HepG2 (cell line): ENCODE data around the gene JAZF1. TPM values are rescaled to one million over a fixed set of nuclear protein-coding genes. Genes with fewer than 3 reads are reported as not detected.

Experiments
- ATAC-seq: fragments of 200-7000 bp; cut with Tn5 transposase; 3 replicates; pipeline ENCODE4 v1.9.1; 2020; ENCODE audit warnings: mild to moderate bottlenecking, moderate library complexity
- BruUV-seq: library from RNA; stranded (reverse); fragments of 400-500 nt; replicated peaks from 2 replicates; lab custom pipeline; 2021; lab: Mats Ljungman, UMichigan
- CTCF ChIA-PET: fragments of 300-600 bp; formaldehyde crosslinking; extraction: SDS; loops from one replicate; lab custom pipeline; 2021; ENCODE audit warnings: low total read pairs, inconsistent platforms, low intra/inter-chr PET ratio; lab: Yijun Ruan, JAX
- POLR2A ChIA-PET: fragments of 350-600 bp; sonication (Branson Sonifier 250); formaldehyde crosslinking; loops from one replicate; lab custom pipeline; 2020; ENCODE audit warnings: antibody characterized with exemption, inconsistent platforms; lab: Yijun Ruan, JAX
- DNase-seq: peaks from one replicate; pipeline ENCODE4 v3.0.0-alpha.2; 2015; ENCODE audit warnings: low spot score
- FAIRE-seq: peaks from 3 replicates; lab custom pipeline; 2011; peaks lifted over from hg19 to GRCh38; lab: Jason Lieb, UNC
- H2AFZ ChIP-seq: one replicate; pipeline ENCODE4 v1.6.1; 2011; ENCODE audit warnings: low read length, inconsistent platforms
- H3K27ac ChIP-seq: fragments of 300-600 bp; 3 replicates; pipeline ENCODE4 v1.8.0; 2011; ENCODE audit warnings: mixed run types, mild to moderate bottlenecking, mixed read lengths, low read length, inconsistent platforms; ENCODE audit not compliant: insufficient read depth; ENCODE audit errors: extremely low read length
- H3K27me3 ChIP-seq, 2 experiments: fragments of 200-600 bp in 1 of 2; 2 replicates in 1 of 2; 3 replicates in 1 of 2; pipeline versions ENCODE4 v1.6.0 to v1.8.0; 2011; ENCODE audit warnings: low read length in 2 of 2, mild to moderate bottlenecking in 2 of 2, moderate library complexity in 2 of 2, inconsistent platforms in 1 of 2; ENCODE audit not compliant: insufficient read depth in 2 of 2, control insufficient read depth in 1 of 2
- H3K36me3 ChIP-seq, 2 experiments: fragments of 200-600 bp in 1 of 2; replicated peaks in 1 of 2; 2 replicates in 1 of 2; 3 replicates in 1 of 2; pipeline versions ENCODE4 v1.5.1 to v1.8.0; 2011; ENCODE audit warnings: low read length in 2 of 2, inconsistent platforms in 1 of 2; ENCODE audit not compliant: insufficient read depth in 2 of 2, control insufficient read depth in 1 of 2
- H3K4me1 ChIP-seq: 2 replicates; pipeline ENCODE4 v1.5.1; 2012; ENCODE audit warnings: low read length, inconsistent platforms; ENCODE audit not compliant: insufficient read depth
- H3K4me2 ChIP-seq: 2 replicates; pipeline ENCODE4 v1.6.0; 2011; ENCODE audit warnings: low read depth, low read length, inconsistent platforms
- H3K4me3 ChIP-seq, 3 experiments: fragments of 200-600 bp in 1 of 3; sonication (generic), shearing (Covaris generic) in 1 of 3; replicated peaks in 1 of 3; 2 replicates each; pipeline ENCODE4 v1.5.1; 2011 to 2016; ENCODE audit warnings: low read length in 3 of 3, inconsistent platforms in 2 of 3, low read depth in 2 of 3, mild to moderate bottlenecking in 2 of 3, control low read depth in 1 of 3, mixed read lengths in 1 of 3; ENCODE audit not compliant: insufficient read depth in 1 of 3
- H3K79me2 ChIP-seq: one replicate; pipeline ENCODE4 v1.6.1; 2011; ENCODE audit warnings: low read length, inconsistent platforms; ENCODE audit not compliant: insufficient read depth
- H3K9ac ChIP-seq: 2 replicates; pipeline ENCODE4 v1.6.0; 2011; ENCODE audit warnings: mild to moderate bottlenecking, low read depth, low read length, inconsistent platforms; ENCODE audit not compliant: insufficient read depth
- H3K9me3 ChIP-seq: 2 replicates; pipeline ENCODE4 v1.5.1; 2012; ENCODE audit warnings: mild to moderate bottlenecking, low read length
- H4K20me1 ChIP-seq: 2 replicates; pipeline ENCODE4 v1.6.0; 2011; ENCODE audit warnings: inconsistent platforms, mild to moderate bottlenecking, low read length, moderate library complexity; ENCODE audit not compliant: insufficient read depth
- GTF3A ChIP-seq: sonication (generic); formaldehyde crosslinking; conservative IDR thresholded peaks from 2 replicates; pipeline ENCODE4 v1.4.0; 2020; ENCODE audit warnings: mild to moderate bottlenecking, missing genetic modification reagents
- KLF15 ChIP-seq: sonication (generic); formaldehyde crosslinking; IDR thresholded peaks from 2 replicates; pipeline ENCODE4 v1.8.1; 2023; ENCODE audit warnings: borderline replicate concordance, mild to moderate bottlenecking, inconsistent platforms, missing genetic modification reagents, mixed read lengths
- NR2F2 ChIP-seq: IDR thresholded peaks from 2 replicates; pipeline ENCODE4 v1.6.1; 2012; ENCODE audit warnings: low read depth, inconsistent platforms, borderline replicate concordance
- SMARCC2 ChIP-seq: fragments of 450-650 bp; IDR thresholded peaks from 2 replicates; pipeline ENCODE4 v1.6.1; 2017; ENCODE audit warnings: antibody characterized with exemption, mild to moderate bottlenecking
- ZMYM4 ChIP-seq: sonication (generic); formaldehyde crosslinking; IDR thresholded peaks from 2 replicates; pipeline ENCODE4 v1.8.1; 2023; ENCODE audit warnings: mild to moderate bottlenecking, missing genetic modification reagents
- ZNF160 ChIP-seq: sonication (generic); formaldehyde crosslinking; IDR thresholded peaks from 2 replicates; pipeline ENCODE4 v1.8.0; 2022; ENCODE audit warnings: mild to moderate bottlenecking, inconsistent platforms, missing genetic modification reagents
- ZNF225 ChIP-seq: sonication (generic); formaldehyde crosslinking; IDR thresholded peaks from 2 replicates; pipeline ENCODE4 v1.4.0; 2020; ENCODE audit warnings: mild to moderate bottlenecking, missing genetic modification reagents
- ZNF484 ChIP-seq: sonication (generic); formaldehyde crosslinking; IDR thresholded peaks from 2 replicates; pipeline ENCODE4 v1.5.1; 2020; ENCODE audit warnings: mild to moderate bottlenecking, low read depth, missing genetic modification reagents, borderline replicate concordance
- ZNF570 ChIP-seq: sonication (generic); formaldehyde crosslinking; IDR thresholded peaks from 2 replicates; pipeline ENCODE4 v1.4.0; 2020; ENCODE audit warnings: mild to moderate bottlenecking, missing genetic modification reagents, borderline replicate concordance
- ZNF720 ChIP-seq: sonication (generic); formaldehyde crosslinking; IDR thresholded peaks from 2 replicates; pipeline ENCODE4 v1.4.0; 2020; ENCODE audit warnings: missing genetic modification reagents
- WGBS: methylation state at CpG from one replicate; pipeline ENCODE4 v1.1.6; 2017; ENCODE audit warnings: low lambda C conversion rate; 5-methylcytosine and 5-hydroxymethylcytosine counted together
- in situ Hi-C: cut with HindIII; loops from 2 replicates; pipeline ENCODE4 v1.10.0; 2017; ENCODE audit warnings: low pct_unique_long_range_greater_than_20kb; ENCODE audit not compliant: extremely low pct_ligation_motif_present
- intact Hi-C: fragments of 100-400 bp; cut with micrococcal nuclease; formaldehyde crosslinking; loops from one replicate; pipeline ENCODE4 v1.10.0; 2022; ENCODE audit not compliant: unreplicated experiment
- polyA plus RNA-seq, 8 experiments: library from polyadenylated mRNA; depleted of rRNA in 3 of 8; stranded (reverse) in 7 of 8; unstranded in 1 of 8; fragments of >200 nt; fragmentation: Illumina TruSeq in 4 of 8; extraction: Trizol in 4 of 8; gene quantifications; 2 replicates each; pipeline versions ENCODE4 v1.2.1 to v1.2.3, GENCODE V29; 2011 to 2016; ENCODE audit warnings: low read depth in 4 of 8, missing spikeins in 1 of 8, mixed read lengths in 1 of 8; ENCODE audit not compliant: insufficient read depth in 1 of 8
- total RNA-seq, 5 experiments: library from RNA; depleted of rRNA; stranded (reverse); fragments of >200 nt; fragmentation: Illumina TruSeq; extraction: Trizol; gene quantifications; 2 replicates each; pipeline ENCODE4 v1.2.3, GENCODE V29; 2016; ENCODE audit warnings: low read depth in 1 of 5
- TF ChIP-seq, protein P1 (sequence below): sonication (generic); formaldehyde crosslinking; IDR thresholded peaks from 2 replicates; pipeline ENCODE4 v1.4.0; 2020; ENCODE audit warnings: missing genetic modification reagents
- TF ChIP-seq, protein P2 (sequence below): sonication (generic); formaldehyde crosslinking; conservative IDR thresholded peaks from 2 replicates; pipeline ENCODE4 v1.4.0; 2020; ENCODE audit warnings: missing genetic modification reagents
- TF ChIP-seq, protein P3 (sequence below): IDR thresholded peaks from 2 replicates; pipeline ENCODE4 v1.6.1; 2016; ENCODE audit warnings: missing compliant biosample characterization, missing genetic modification reagents, borderline replicate concordance
- TF ChIP-seq, protein P4 (sequence below): fragments of 450-650 bp; IDR thresholded peaks from 2 replicates; pipeline ENCODE4 v1.6.1; 2017; ENCODE audit warnings: mild to moderate bottlenecking
- TF ChIP-seq, protein P5 (sequence below): sonication (generic); formaldehyde crosslinking; IDR thresholded peaks from 2 replicates; pipeline ENCODE4 v1.8.1; 2023; ENCODE audit warnings: missing genetic modification reagents, mild to moderate bottlenecking, borderline replicate concordance

Gene JAZF1
- total and polyA plus RNA-seq, 2 of the 13 experiments (the other 11 are each of a cell fraction or from before 2014, with no cell fraction given), result not detected

DNA sequence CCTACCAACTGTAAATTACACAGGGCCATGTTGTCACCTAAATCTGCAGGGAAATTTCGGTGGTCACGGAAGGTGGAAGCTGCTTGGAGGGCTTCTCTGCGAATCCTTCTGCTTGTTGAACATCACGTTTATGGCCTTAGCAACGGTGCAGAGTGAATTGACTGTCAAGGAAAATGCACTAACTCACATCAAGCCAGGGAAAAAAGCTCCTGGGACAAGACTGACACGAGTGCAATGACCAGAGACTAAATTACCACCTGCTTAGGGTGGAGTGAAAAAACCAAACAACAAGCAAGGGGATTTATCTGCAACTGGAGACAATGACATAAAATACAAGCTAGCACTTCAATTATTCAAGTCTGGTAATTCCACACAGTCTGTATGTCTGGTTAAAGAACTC is 211.2 kb downstream of the JAZF1 start:
- no peaks in the 10 kb centered on the region for H4K20me1 ChIP-seq
- no peak for TF ChIP-seq ZMYM4
- TF ChIP-seq ZNF484 (CRISPR knock-in tag), result no peak
- no peak for TF ChIP-seq SMARCC2
- TF ChIP-seq ZNF570 (CRISPR knock-in tag), result no peak
- TF ChIP-seq, protein P1, sequence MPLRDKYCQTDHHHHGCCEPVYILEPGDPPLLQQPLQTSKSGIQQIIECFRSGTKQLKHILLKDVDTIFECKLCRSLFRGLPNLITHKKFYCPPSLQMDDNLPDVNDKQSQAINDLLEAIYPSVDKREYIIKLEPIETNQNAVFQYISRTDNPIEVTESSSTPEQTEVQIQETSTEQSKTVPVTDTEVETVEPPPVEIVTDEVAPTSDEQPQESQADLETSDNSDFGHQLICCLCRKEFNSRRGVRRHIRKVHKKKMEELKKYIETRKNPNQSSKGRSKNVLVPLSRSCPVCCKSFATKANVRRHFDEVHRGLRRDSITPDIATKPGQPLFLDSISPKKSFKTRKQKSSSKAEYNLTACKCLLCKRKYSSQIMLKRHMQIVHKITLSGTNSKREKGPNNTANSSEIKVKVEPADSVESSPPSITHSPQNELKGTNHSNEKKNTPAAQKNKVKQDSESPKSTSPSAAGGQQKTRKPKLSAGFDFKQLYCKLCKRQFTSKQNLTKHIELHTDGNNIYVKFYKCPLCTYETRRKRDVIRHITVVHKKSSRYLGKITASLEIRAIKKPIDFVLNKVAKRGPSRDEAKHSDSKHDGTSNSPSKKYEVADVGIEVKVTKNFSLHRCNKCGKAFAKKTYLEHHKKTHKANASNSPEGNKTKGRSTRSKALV (CRISPR knock-in tag), result no peak
- no peak for TF ChIP-seq NR2F2
- TF ChIP-seq, protein P2, sequence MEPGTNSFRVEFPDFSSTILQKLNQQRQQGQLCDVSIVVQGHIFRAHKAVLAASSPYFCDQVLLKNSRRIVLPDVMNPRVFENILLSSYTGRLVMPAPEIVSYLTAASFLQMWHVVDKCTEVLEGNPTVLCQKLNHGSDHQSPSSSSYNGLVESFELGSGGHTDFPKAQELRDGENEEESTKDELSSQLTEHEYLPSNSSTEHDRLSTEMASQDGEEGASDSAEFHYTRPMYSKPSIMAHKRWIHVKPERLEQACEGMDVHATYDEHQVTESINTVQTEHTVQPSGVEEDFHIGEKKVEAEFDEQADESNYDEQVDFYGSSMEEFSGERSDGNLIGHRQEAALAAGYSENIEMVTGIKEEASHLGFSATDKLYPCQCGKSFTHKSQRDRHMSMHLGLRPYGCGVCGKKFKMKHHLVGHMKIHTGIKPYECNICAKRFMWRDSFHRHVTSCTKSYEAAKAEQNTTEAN, result no peak
- TF ChIP-seq, protein P3, sequence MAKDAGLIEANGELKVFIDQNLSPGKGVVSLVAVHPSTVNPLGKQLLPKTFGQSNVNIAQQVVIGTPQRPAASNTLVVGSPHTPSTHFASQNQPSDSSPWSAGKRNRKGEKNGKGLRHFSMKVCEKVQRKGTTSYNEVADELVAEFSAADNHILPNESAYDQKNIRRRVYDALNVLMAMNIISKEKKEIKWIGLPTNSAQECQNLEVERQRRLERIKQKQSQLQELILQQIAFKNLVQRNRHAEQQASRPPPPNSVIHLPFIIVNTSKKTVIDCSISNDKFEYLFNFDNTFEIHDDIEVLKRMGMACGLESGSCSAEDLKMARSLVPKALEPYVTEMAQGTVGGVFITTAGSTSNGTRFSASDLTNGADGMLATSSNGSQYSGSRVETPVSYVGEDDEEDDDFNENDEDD (CRISPR knock-in tag), result no peak
- no peak for TF ChIP-seq GTF3A (CRISPR knock-in tag)
- TF ChIP-seq ZNF225 (CRISPR knock-in tag), result no peak
- TF ChIP-seq, protein P4, sequence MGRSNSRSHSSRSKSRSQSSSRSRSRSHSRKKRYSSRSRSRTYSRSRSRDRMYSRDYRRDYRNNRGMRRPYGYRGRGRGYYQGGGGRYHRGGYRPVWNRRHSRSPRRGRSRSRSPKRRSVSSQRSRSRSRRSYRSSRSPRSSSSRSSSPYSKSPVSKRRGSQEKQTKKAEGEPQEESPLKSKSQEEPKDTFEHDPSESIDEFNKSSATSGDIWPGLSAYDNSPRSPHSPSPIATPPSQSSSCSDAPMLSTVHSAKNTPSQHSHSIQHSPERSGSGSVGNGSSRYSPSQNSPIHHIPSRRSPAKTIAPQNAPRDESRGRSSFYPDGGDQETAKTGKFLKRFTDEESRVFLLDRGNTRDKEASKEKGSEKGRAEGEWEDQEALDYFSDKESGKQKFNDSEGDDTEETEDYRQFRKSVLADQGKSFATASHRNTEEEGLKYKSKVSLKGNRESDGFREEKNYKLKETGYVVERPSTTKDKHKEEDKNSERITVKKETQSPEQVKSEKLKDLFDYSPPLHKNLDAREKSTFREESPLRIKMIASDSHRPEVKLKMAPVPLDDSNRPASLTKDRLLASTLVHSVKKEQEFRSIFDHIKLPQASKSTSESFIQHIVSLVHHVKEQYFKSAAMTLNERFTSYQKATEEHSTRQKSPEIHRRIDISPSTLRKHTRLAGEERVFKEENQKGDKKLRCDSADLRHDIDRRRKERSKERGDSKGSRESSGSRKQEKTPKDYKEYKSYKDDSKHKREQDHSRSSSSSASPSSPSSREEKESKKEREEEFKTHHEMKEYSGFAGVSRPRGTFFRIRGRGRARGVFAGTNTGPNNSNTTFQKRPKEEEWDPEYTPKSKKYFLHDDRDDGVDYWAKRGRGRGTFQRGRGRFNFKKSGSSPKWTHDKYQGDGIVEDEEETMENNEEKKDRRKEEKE, result no peak
- no peak for TF ChIP-seq ZNF720 (CRISPR knock-in tag)
- no peak for TF ChIP-seq ZNF160
- TF ChIP-seq, protein P5, sequence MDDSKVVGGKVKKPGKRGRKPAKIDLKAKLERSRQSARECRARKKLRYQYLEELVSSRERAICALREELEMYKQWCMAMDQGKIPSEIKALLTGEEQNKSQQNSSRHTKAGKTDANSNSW (CRISPR knock-in tag), result no peak
- no peak for TF ChIP-seq KLF15 (CRISPR knock-in tag)
- ATAC-seq (no peak), FAIRE-seq (no peak), DNase-seq (no peak)
- no TSS peak for BruUV-seq
- no peaks in the 10 kb centered on the region for H3K4me1 ChIP-seq
- no peaks in the 10 kb centered on the region for H3K9me3 ChIP-seq
- H3K4me2 ChIP-seq, result no peak overlapping the region
- CTCF ChIA-PET, result no interaction called here
- 15% methylated on average over 6 of the region's 6 CpGs for WGBS
- H3K27me3 ChIP-seq, result peaks cover 0 to 12% of the 10 kb centered on the region in 2 experiments; a peak in 1 of 5 replicates
- in situ Hi-C loops (no loop called here), intact Hi-C loops (no loop called here)
- no peaks in the 10 kb centered on the region for H3K79me2 ChIP-seq
- H3K27ac ChIP-seq, result no peak overlapping the region
- H3K4me3 ChIP-seq, result no peak overlapping the region
- H3K9ac ChIP-seq, result no peak overlapping the region
- POLR2A ChIA-PET, result no interaction called here
- H2AFZ ChIP-seq, result no peak overlapping the region
- no peaks in the 10 kb centered on the region for H3K36me3 ChIP-seq
